MCF 10A (cell line): ENCODE results near the gene PPT2. TPM values are rescaled to one million over a fixed set of nuclear protein-coding genes. Genes with fewer than 3 reads are reported as not detected.
"Not testable (repeated sequence)": the region's sequence is repeated elsewhere in the genome, so short reads cannot be mapped to it uniquely, and the experiment has no call there.

Source experiments
- BruUV-seq: library from RNA; stranded (reverse); fragments of 400-500 nt; replicated peaks from 2 replicates; lab custom pipeline; 2021; lab: Mats Ljungman, UMichigan
- CTCF ChIA-PET: fragments of 300-600 bp; sonication (Branson Sonifier 250); formaldehyde crosslinking; extraction: SDS; loops from one replicate; lab custom pipeline; 2021; ENCODE audit warnings: antibody characterized with exemption, inconsistent platforms; lab: Yijun Ruan, JAX
- POLR2A ChIA-PET: fragments of 300-600, 350-650 bp; sonication (Branson Sonifier 250); formaldehyde crosslinking; extraction: SDS; loops from one replicate; lab custom pipeline; 2020; ENCODE audit warnings: antibody characterized with exemption, inconsistent platforms; lab: Yijun Ruan, JAX
- DNase-seq: peaks from one replicate; pipeline ENCODE4 v3.0.0-alpha.2; 2018; ENCODE audit not compliant: unreplicated experiment
- H3K27ac Mint-ChIP-seq: one replicate; pipeline ENCODE4 v1.8.0; 2022; ENCODE audit warnings: mild to moderate bottlenecking, low read depth, mixed read lengths; ENCODE audit not compliant: unreplicated experiment
- H3K27me3 Mint-ChIP-seq: one replicate; pipeline ENCODE4 v1.8.0; 2022; ENCODE audit warnings: mixed read lengths; ENCODE audit not compliant: insufficient read depth, unreplicated experiment
- H3K36me3 Mint-ChIP-seq: one replicate; pipeline ENCODE4 v1.8.0; 2022; ENCODE audit warnings: mild to moderate bottlenecking, moderate library complexity, mixed read lengths; ENCODE audit not compliant: insufficient read depth, unreplicated experiment
- H3K4me1 Mint-ChIP-seq: one replicate; pipeline ENCODE4 v1.8.0; 2022; ENCODE audit warnings: mixed read lengths; ENCODE audit not compliant: insufficient read depth, unreplicated experiment
- H3K4me3 Mint-ChIP-seq: one replicate; pipeline ENCODE4 v1.8.0; 2022; ENCODE audit warnings: mild to moderate bottlenecking, moderate library complexity, mixed read lengths; ENCODE audit not compliant: unreplicated experiment
- H3K9me3 Mint-ChIP-seq: one replicate; pipeline ENCODE4 v1.8.0; 2022; ENCODE audit warnings: mixed read lengths; ENCODE audit not compliant: unreplicated experiment
- CTCF ChIP-seq: fragments of 200-600 bp; IDR thresholded peaks from one replicate; pipeline ENCODE4 v1.8.0; 2022; ENCODE audit warnings: antibody characterized with exemption, mild to moderate bottlenecking; ENCODE audit not compliant: unreplicated experiment
- intact Hi-C: fragments of 100-400 bp; cut with micrococcal nuclease; formaldehyde crosslinking; loops from 2 replicates; pipeline ENCODE4 v1.14.1; 2022
- total RNA-seq: library from RNA; stranded (reverse); gene quantifications from 2 replicates; pipeline ENCODE4 v1.2.3, GENCODE V29; 2022

The PPT2 gene
- total RNA-seq, 1 experiment from 2014 or later, result 3.7 TPM

DNA sequence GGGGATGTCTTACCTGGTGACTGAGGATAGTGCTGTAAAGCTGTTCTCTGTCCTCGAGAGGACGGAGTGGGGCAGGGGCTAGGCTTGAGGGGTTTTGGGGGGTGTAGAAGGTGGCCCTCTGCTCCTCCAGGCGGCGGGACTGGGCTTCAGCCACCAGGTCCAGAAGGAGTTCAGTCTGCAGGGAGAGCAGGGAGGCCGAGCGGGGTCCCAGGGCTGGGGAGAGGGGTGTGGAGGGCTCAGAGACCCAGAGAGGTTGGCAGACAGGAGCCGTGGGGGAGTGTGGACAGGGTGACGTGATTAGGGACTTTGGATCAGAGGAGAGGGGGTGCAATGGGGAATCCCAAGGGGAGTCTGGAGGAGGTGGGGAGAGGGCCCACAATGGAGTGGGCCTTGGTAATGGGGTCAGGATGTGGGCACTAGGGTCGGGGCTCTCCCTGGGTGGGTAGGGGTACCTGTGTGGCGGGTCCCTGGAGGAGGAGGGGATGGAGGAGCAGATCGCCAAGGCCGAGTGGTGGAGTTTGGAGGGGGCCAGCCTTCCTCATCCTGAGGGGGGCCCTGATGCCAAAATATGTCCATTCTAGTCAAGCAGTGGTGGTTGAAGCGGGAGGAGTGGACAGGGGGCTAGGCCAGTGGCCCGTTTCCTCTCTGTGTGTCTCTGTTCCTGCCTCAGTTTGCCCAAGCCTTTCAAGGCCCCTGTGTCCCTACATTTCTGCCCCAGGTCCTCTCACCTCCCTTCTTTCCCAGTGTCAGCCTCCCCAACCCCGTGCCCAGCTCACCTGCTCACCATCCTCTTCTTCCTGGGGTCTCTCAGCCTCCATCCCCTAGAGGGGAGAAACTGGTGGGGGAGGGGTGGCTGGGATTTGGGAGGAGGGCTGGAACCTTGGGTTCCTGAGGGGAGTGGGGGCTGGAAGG lies 38.0 kb downstream of the PPT2 start:
- BruUV-seq, result no TSS peak
- no peak for TF ChIP-seq CTCF
- peaks cover 22% of the 10 kb centered on the region for H3K4me1 Mint-ChIP-seq
- ChIA-PET POLR2A (interaction anchor here (1.2 to 5.9 kb wide), 3 partner anchors 9 to 63 kb away, joined by 3 to 112 read pairs (median 19); partner anchors contain the start of genes AGPAT1, ATF6B, FKBPL and RNF5), CTCF (interaction anchor here (1.2 kb wide), 1 partner anchor 75 kb away, joined by 3 read pairs; no protein-coding TSS in a partner anchor)
- intact Hi-C loops, result no loop called here
- DNase-seq, result no peak
- no peak overlapping the region for H3K4me3 Mint-ChIP-seq
- peak overlapping the region; percentile 57 for H3K27ac Mint-ChIP-seq
- H3K36me3 Mint-ChIP-seq, result peaks cover 11% of the 10 kb centered on the region
- H3K9me3 Mint-ChIP-seq, result no peaks in the 10 kb centered on the region
- H3K27me3 Mint-ChIP-seq, result no peaks in the 10 kb centered on the region

DNA sequence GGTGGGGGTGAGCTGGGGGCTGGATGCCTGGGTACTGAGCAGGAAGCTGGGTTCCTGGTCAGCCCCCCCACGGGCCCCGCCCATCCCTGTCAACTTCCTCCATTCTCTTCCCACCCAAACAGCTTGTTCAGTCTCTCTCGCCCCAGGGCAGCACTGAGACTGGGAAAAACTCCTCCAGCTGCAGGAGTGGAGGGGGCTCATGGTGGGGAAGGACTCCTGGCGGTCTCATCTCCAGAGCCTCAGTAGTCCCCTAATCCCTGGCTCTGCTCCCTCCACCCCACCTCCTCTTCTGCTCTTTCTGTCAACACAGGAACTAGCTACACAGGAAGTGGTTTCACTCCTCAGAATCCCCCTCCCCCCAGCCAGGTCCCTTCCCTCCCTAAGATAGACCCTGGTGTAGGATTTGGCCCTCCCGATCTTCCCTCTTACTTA lies 38.7 kb downstream of the PPT2 start, which contains the start of gene GPSM3:
Gene GPSM3, minus strand, starts transcription at position 36 of the 432 bp plus-strand sequence. CDS start 130 bp downstream, outside the sequence.
- no peak for DNase-seq
- BruUV-seq, result no TSS peak
- POLR2A ChIA-PET, result interaction anchor here (5.9 kb wide), 1 partner anchor 15 kb away, joined by 112 read pairs; the partner anchor contains the start of genes AGPAT1 and RNF5

GRCh38 chr6:32193096-32193495 lies 39.2 kb downstream of the PPT2 start:
- H3K4me3 Mint-ChIP-seq, DNase-seq, H3K9me3 Mint-ChIP-seq, H3K36me3 Mint-ChIP-seq, intact Hi-C loops, H3K27me3 Mint-ChIP-seq, H3K27ac Mint-ChIP-seq, BruUV-seq: not testable (repeated sequence)
- peaks cover 22% of the 10 kb centered on the region for H3K4me1 Mint-ChIP-seq
- CTCF ChIA-PET, result interaction anchor here (0.6 to 1.2 kb wide), 4 partner anchors 10 to 1768 kb away, joined by 3 to 4 read pairs (median 4); no protein-coding TSS in a partner anchor
- POLR2A ChIA-PET, result interaction anchor here (0.6 to 5.9 kb wide), 2 partner anchors 15 to 281 kb away, joined by 3 to 112 read pairs; partner anchors contain the start of genes AGPAT1 and RNF5

More for the DNA sequence above, 38.7 kb downstream of the PPT2 start, which contains the start of gene GPSM3:
- no peak for TF ChIP-seq CTCF
- intact Hi-C loops, result no loop called here
- peaks cover 22% of the 10 kb centered on the region for H3K4me1 Mint-ChIP-seq
- no peak within 1 kb of the TSS for H3K4me3 Mint-ChIP-seq
- no peaks in the 10 kb centered on the region for H3K27me3 Mint-ChIP-seq
- peaks cover 4% of the 10 kb centered on the region for H3K36me3 Mint-ChIP-seq
- CTCF ChIA-PET, result interaction anchor here (0.6 to 1.2 kb wide), 4 partner anchors 9 to 1768 kb away, joined by 3 to 4 read pairs (median 4); no protein-coding TSS in a partner anchor
- H3K27ac Mint-ChIP-seq, result peak within 1 kb of the TSS; percentile 57
- no peaks in the 10 kb centered on the region for H3K9me3 Mint-ChIP-seq

DNA sequence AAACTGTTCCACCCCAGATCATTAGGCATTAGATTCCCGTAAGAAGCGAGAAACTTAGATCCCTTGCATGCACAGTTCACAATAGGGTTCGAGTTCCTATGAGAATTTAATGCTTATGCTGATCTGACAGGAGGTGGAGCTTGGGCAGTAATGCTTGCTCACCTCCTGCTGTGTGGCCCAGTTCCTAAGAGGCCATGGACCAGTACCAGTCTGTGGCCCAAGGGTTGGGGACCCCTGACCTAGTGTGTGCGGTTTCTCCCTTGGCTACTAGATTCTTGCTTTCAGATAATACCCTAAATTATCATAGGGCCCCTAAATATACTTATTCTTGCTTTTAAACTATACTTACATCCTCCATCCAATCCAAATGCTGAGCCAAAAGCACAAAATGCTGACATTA lies 40.4 kb downstream of the PPT2 start:
- no TSS peak for BruUV-seq
- POLR2A ChIA-PET, result interaction anchor here (1.3 to 5.9 kb wide), 5 partner anchors 16 to 777 kb away, joined by 3 to 112 read pairs (median 16); partner anchors contain the start of genes AGPAT1, ATF6B, BRD2 and FKBPL
- no peaks in the 10 kb centered on the region for H3K36me3 Mint-ChIP-seq
- DNase-seq, result no peak
- H3K27me3 Mint-ChIP-seq, result no peaks in the 10 kb centered on the region
- no peaks in the 10 kb centered on the region for H3K9me3 Mint-ChIP-seq
- CTCF ChIA-PET, result interaction anchor here (0.6 to 1.3 kb wide), 3 partner anchors 65 to 620 kb away, joined by 3 to 5 read pairs (median 4); partner anchors contain the start of gene ATF6B
- no peak for TF ChIP-seq CTCF
- H3K4me1 Mint-ChIP-seq, result peaks cover 12% of the 10 kb centered on the region
- intact Hi-C loops, result no loop called here
- H3K4me3 Mint-ChIP-seq, result no peak overlapping the region
- no peak overlapping the region for H3K27ac Mint-ChIP-seq
